ENCODE results near the gene ANKRD23.

DNA sequence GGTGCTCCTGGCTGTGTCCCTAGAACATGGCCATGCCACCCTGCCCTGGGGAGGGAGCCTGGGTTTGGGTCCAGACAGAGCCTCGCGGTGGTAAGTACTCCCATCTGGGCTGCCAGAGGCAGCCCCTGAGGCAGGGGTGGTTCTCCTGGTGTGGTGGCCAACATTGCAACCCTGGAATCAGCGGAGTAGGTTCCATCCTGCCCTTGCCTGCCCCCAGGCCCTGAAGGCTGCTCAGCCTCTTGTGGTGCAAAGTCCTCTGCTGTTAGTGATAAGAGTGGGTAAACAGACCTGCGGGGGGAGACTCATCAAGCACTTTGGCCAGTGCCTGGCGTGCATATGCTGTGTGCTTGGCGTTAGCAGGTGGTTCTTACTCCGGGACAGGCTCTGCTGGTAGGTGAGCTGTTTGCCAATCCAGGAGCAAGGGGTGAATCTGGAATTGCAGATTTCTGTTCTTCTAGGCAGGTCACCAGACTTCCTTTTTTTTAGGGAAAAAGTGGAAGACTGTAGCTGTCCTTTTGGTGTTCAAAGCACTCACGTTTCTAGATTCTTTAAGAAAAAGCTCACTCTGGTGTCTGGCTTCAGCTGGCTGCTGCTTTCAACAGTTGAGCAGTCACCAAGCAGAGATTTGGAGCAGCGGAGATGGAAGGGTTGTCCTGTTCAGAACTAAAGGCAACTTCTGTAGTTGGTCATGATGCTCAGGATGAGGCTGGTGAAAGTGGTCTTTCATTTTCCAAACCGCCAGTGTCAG is 24.5 kb downstream of the ANKRD23 start:
- TF ChIP-seq EZH2 (IDR thresholded peaks at IDR 0.05; ENCODE audit: insufficient read depth, poor library complexity, severe bottlenecking) (no peak), EZH2phosphoT487 (IDR thresholded peaks at IDR 0.05; ENCODE audit: insufficient read depth, low read depth) (no peak)

All from GM23248 (cell line).